AG10803 (cell line): ENCODE measurements around the gene TRIM17.

Source experiments
- DNase-seq: peaks from one replicate; pipeline ENCODE4 v3.0.0; 2010; ENCODE audit warnings: low read depth
- H3K4me3 ChIP-seq: 2 replicates; pipeline ENCODE4 v1.5.1; 2011; ENCODE audit warnings: mild to moderate bottlenecking, low read length, control low read depth
- CTCF ChIP-seq: conservative IDR thresholded peaks from 2 replicates; pipeline ENCODE4 v1.5.1; 2011; ENCODE audit warnings: mild to moderate bottlenecking, low read length, control low read depth, inconsistent platforms

Gene TRIM17

GRCh38 chr1:228416217-228416933, at the start of gene TRIM17:
Gene TRIM17, minus strand, starts transcription at chr1:228416861. Its CDS starts 1,789 bp downstream, at chr1:228415072.
- H3K4me3 ChIP-seq = peak within 1 kb of the TSS; percentile 45
- peak; percentile 23 for TF ChIP-seq CTCF
- DNase-seq = no peak

GRCh38 chr1:228465571-228466146, 49.0 kb upstream of the TRIM17 start:
- H3K4me3 ChIP-seq = no peak overlapping the region
- TF ChIP-seq CTCF = no peak
- DNase-seq = no peak

- DNase-seq = no peak
- H3K4me3 ChIP-seq = no peak overlapping the region; the same call in 1 of the 2 replicates
- no peak for TF ChIP-seq CTCF
Observed at GRCh38 chr1:228465141-228465540, 48.5 kb upstream of the TRIM17 start.

GRCh38 chr1:228464487-228464983, 47.9 kb upstream of the TRIM17 start:
- peak; percentile 77 for DNase-seq
- TF ChIP-seq CTCF = no peak
- peak overlapping the region; percentile 47 for H3K4me3 ChIP-seq

- peak overlapping the region; percentile 41 for H3K4me3 ChIP-seq
- no peak for TF ChIP-seq CTCF
- DNase-seq = no peak
Observed at GRCh38 chr1:228463559-228464455, 47.1 kb upstream of the TRIM17 start.

- no peak for DNase-seq
- no peak overlapping the region for H3K4me3 ChIP-seq
- no peak for TF ChIP-seq CTCF
Observed at GRCh38 chr1:228463009-228463558, 46.4 kb upstream of the TRIM17 start.
